Thoracic aorta (tissue), 2 donors: ENCODE data around the gene CRISPLD2. TPM values are rescaled to one million over a fixed set of nuclear protein-coding genes. Genes with fewer than 3 reads are reported as not detected.
"Not testable (repeated sequence)": the region's sequence is repeated elsewhere in the genome, so short reads cannot be mapped to it uniquely, and the experiment has no call there.

Source experiments
- ATAC-seq: fragments of 150-250 bp; one replicate; pipeline ENCODE4 v1.8.0; 2017; ENCODE audit warnings: low read depth; ENCODE audit not compliant: insufficient number of reproducible peaks, low FRiP score
- DNase-seq: peaks from one replicate; pipeline ENCODE4 v3.0.0-alpha.2; 2020; ENCODE audit warnings: low spot score
- H3K27ac ChIP-seq, 2 donors: fragments of 200-600 bp; sonication (generic); 1 replicate in 1 of 2; 2 replicates in 1 of 2; pipeline ENCODE4 v1.5.1; 2016; ENCODE audit warnings: mild to moderate bottlenecking in 2 of 2, moderate library complexity in 2 of 2
- H3K27me3 ChIP-seq: fragments of 200-600 bp; sonication (generic); replicated peaks from 2 replicates; pipeline ENCODE4 v1.6.0; 2016; ENCODE audit warnings: mild to moderate bottlenecking; ENCODE audit not compliant: insufficient read depth
- H3K36me3 ChIP-seq: fragments of 200-600 bp; sonication (generic); one replicate; pipeline ENCODE4 v1.5.1; 2016
- H3K4me1 ChIP-seq, 2 donors: fragments of 200-600 bp; sonication (generic); 1 replicate in 1 of 2; 2 replicates in 1 of 2; pipeline versions ENCODE4 v1.5.1 to v1.6.0; 2016; ENCODE audit warnings: low read depth in 2 of 2, mild to moderate bottlenecking in 1 of 2; ENCODE audit not compliant: control insufficient read depth in 1 of 2
- H3K4me3 ChIP-seq: fragments of 200-600 bp; sonication (generic); 2 replicates; pipeline ENCODE4 v1.5.1; 2016; ENCODE audit warnings: mild to moderate bottlenecking
- H3K9me3 ChIP-seq: fragments of 200-600 bp; sonication (generic); 2 replicates; pipeline ENCODE4 v1.5.1; 2016
- total RNA-seq, 2 donors: library from RNA; depleted of rRNA; stranded (reverse); fragments of >200 nt; gene quantifications; one replicate each; pipeline versions ENCODE4 v1.1.0 to v1.2.3, GENCODE V29; 2016
- TF ChIP-seq, protein P1 (sequence below): fragments of 200-600 bp; sonication (generic); IDR thresholded peaks from one replicate; pipeline ENCODE4 v1.5.1; 2019; ENCODE audit warnings: antibody characterized with exemption

The CRISPLD2 gene
- total RNA-seq, 2 donors from 2014 or later, result 116 to 390 TPM

DNA sequence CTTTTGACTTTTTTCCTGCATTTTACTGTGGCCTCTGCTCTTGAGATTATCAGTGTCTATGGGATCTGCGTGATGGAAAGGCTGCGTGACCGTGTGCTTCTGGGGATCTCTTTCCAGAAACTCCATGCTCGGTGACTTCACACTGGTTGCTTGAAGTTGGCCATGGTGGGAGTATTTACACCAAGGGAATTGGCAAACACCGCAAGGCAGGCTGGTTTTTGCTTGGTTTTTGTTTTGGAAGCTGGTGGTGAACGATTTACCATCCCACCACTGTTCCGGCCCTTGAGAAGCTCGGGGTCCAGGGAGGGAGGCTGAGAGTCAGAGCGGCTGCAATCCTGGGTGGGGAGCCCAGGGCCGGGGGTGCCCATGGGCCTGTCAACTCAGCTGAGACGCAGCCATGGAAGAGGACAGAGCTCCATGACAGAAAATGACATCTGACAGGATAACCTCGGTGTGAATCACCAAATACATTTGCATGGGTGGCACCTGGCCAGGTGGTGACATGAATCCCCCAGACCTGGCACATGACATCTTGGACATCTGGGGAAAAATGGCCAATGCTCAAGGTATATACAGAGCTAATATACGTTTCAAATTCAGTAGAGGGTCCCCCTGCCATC, 11.1 kb downstream of the CRISPLD2 start:
- TF ChIP-seq, protein P1, sequence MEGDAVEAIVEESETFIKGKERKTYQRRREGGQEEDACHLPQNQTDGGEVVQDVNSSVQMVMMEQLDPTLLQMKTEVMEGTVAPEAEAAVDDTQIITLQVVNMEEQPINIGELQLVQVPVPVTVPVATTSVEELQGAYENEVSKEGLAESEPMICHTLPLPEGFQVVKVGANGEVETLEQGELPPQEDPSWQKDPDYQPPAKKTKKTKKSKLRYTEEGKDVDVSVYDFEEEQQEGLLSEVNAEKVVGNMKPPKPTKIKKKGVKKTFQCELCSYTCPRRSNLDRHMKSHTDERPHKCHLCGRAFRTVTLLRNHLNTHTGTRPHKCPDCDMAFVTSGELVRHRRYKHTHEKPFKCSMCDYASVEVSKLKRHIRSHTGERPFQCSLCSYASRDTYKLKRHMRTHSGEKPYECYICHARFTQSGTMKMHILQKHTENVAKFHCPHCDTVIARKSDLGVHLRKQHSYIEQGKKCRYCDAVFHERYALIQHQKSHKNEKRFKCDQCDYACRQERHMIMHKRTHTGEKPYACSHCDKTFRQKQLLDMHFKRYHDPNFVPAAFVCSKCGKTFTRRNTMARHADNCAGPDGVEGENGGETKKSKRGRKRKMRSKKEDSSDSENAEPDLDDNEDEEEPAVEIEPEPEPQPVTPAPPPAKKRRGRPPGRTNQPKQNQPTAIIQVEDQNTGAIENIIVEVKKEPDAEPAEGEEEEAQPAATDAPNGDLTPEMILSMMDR, result no peak
- H3K4me3 ChIP-seq, result no peak overlapping the region
- H3K4me1 ChIP-seq, result peaks cover 11 to 47% of the 10 kb centered on the region in 2 donors
- DNase-seq, result no peak
- no peak overlapping the region for H3K27ac ChIP-seq
- ATAC-seq, result no peak
- no peaks in the 10 kb centered on the region for H3K9me3 ChIP-seq
- H3K27me3 ChIP-seq, result no peaks in the 10 kb centered on the region
- H3K36me3 ChIP-seq, result no peaks in the 10 kb centered on the region

DNA sequence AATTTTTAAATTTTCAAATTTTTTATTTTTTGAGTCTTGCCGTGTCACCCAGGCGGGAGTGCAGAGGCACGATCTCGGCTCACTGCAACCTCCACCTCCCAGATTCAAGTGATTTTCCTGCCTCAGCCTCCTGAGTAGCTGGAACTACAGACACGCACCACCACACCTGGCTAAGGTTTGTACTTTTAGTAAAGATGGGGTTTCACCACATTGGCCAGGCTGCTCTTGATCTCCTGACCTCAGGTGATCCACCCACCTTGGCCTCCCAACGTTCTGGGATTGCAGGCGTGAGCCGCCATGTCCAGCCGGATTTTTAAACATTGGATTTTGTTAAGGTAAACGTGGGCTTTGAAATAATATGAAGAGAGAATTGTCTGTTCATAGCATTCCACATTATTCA, 11.9 kb downstream of the CRISPLD2 start:
- Histone ChIP-seq H3K27ac (peak overlapping the region; percentile 35 to 54), H3K4me1 (peaks cover 11 to 54% of the 10 kb centered on the region in 2 donors)
- H3K36me3 ChIP-seq, DNase-seq, H3K27me3 ChIP-seq, H3K4me3 ChIP-seq, H3K9me3 ChIP-seq, ATAC-seq: not testable (repeated sequence)

DNA sequence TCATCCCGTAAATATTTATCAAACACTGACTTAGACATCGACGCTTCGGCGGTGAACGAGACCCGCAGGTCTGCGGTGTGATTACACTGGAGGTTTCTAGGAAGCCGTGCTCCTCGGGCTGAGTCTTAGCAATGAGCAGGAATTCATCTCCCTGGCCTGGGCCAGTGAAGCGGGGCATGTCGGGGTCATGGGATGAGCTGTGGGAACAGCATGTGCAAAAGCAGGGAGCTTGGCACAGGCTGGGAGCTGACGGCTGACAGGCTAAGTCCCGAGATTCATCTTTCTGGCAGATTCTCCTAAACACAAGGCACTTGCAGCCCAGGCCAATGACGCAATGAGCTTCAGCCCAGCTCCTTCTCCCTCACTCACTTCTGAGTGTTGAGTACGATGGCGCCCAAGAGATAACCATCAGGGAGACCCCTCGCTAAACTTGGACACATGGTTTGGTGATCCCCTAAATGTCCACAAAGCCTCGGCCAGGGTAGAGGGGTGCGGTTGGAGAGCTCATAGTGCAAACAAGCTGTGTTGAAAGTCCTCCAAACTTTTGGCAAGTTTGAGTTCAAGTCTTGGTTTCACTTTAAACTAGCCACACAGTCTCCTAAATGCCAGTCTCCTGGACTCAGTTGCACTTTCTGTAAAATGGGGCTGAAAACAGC, 12.8 kb downstream of the CRISPLD2 start:
- no peaks in the 10 kb centered on the region for H3K9me3 ChIP-seq
- DNase-seq (peak; percentile 13), ATAC-seq (no peak)
- H3K27ac ChIP-seq, result peak overlapping the region; percentile 35 to 54
- H3K4me1 ChIP-seq, result peaks cover 11 to 60% of the 10 kb centered on the region in 2 donors
- H3K4me3 ChIP-seq, result no peak overlapping the region
- no peaks in the 10 kb centered on the region for H3K27me3 ChIP-seq
- TF ChIP-seq, protein P1, result no peak
- no peaks in the 10 kb centered on the region for H3K36me3 ChIP-seq

DNA sequence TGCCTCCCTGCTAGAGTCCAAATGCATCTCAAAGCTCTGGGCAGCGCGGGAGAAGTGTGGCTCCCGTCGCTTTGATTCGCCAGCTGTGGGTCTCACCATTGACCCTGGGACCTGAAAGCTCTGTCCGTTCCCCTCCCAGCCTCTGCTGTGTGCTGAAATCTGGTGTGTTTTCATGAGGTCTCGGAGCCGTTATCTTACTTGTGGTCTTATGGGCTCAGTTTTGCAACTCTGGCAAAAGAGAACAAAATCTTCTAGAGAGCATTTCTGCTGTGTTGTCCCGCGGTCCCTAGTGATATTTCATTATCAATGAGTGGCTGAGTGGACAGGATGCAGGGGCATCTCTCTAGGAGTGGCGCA, 13.3 kb downstream of the CRISPLD2 start:
- no peaks in the 10 kb centered on the region for H3K36me3 ChIP-seq
- no peaks in the 10 kb centered on the region for H3K9me3 ChIP-seq
- no peak for ATAC-seq
- no peak for DNase-seq
- H3K27me3 ChIP-seq, result no peaks in the 10 kb centered on the region
- TF ChIP-seq, protein P1, result no peak
- H3K4me1 ChIP-seq, result peaks cover 11 to 65% of the 10 kb centered on the region in 2 donors
- H3K4me3 ChIP-seq, result no peak overlapping the region
- no peak overlapping the region for H3K27ac ChIP-seq

DNA sequence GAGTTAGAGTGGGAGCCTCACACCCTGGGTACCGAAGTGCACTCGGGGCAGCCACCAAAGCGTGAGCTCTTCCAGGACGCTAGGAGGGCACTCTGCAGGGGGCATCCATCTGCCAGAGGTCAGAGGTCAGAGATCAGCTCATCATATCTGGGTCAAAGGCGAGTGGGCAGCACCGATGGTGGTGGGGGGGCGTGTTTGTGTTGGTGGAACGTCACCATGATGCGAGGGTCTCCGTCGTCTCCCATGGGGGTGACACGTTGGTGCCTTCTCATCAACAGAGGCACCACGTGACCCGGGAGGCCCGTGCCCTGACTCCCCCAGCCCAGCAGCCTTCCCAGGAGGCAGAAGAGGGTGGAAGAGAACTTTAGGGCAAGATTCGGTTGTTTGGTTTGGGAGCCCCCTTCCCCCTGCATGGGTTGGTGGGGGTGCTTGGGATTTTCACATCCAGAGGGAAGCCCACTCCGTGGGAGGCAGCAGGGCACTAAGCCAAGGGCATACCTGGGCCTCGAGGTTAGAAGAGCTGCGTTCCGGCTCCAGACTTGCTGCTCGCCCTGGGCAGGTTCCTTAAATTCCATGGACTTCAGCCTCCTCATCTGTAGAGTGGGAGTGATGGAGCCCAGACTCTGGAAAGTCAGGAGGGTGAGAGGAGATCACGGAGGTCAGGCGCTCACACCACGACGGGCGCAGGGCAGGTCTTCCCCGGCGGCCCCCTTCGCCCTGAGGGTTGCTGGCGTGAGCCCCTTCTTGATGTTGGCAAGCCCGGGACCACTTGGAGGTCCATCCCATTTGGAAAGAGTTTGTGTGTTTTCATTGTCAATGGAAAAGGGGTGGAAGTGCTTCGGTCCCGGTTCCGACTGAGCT, 14.0 kb downstream of the CRISPLD2 start:
- TF ChIP-seq, protein P1, result no peak
- Histone ChIP-seq H3K9me3 (no peaks in the 10 kb centered on the region), H3K4me1 (peaks cover 10 to 66% of the 10 kb centered on the region in 2 donors), H3K36me3 (no peaks in the 10 kb centered on the region), H3K4me3 (no peak overlapping the region), H3K27ac (no peak overlapping the region), H3K27me3 (no peaks in the 10 kb centered on the region)
- ATAC-seq (no peak), DNase-seq (no peak)
